ENCODE data around the gene KMT2C. TPM values are rescaled to one million over a fixed set of nuclear protein-coding genes. Genes with fewer than 3 reads are reported as not detected.
"Not testable (repeated sequence)": the region's sequence is repeated elsewhere in the genome, so short reads cannot be mapped to it uniquely, and the experiment has no call there.

Gene KMT2C
- total RNA-seq, 1 donor from 2014 or later, result 68.6 TPM

GRCh38 chr7:152365982-152366603 is 69.7 kb downstream of the KMT2C start:
- intact Hi-C loops (cut with micrococcal nuclease), result no loop called here

DNA sequence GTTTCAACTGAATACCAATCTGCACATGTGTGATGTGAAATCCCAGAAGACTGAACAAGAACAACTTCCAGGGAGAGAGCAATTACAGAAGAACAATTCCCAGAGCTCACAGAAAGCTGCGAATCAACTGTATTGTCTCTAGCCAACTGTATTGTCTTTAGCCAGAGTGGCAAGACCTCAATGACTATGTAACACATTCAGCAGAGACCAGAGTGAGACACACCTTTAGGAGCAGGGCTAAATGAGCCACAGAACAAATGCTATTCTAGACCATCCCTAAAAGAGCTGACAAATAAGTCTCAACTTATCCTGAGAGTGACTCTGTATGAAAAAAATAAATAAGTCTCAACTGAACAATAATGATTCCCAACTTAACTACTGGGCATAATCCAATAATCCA is 72.0 kb downstream of the KMT2C start:
- intact Hi-C loops (cut with micrococcal nuclease), result no loop called here

GRCh38 chr7:152362128-152362926 is 73.5 kb downstream of the KMT2C start:
- intact Hi-C loops (cut with micrococcal nuclease), result no loop called here

GRCh38 chr7:152355474-152356057 is 80.2 kb downstream of the KMT2C start:
- intact Hi-C loops (cut with micrococcal nuclease), result no loop called here

GRCh38 chr7:152354061-152354460 is 81.7 kb downstream of the KMT2C start:
- intact Hi-C loops (cut with micrococcal nuclease), result no loop called here

- intact Hi-C loops (cut with micrococcal nuclease), result not testable (repeated sequence)
These were observed 82.5 kb downstream of the KMT2C start for GRCh38 chr7:152353281-152353680.

DNA sequence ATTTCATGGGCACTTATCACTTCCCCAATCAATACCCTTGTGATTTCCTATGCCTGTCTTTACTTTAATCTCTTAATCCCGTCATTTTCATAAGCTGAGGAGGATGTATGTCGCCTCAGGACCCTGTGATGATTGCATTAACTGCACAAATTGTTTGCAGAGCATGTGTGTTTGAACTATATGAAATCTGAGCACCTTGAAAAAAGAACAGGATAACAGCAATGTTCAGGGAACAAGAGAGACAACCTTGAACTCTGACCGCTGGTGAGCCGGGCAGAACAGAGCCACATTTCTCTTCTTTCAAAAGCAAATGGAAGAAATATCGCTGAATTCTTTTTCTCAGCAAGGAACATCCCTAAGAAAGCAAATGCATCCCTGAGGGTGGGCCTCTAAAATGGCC is 84.1 kb downstream of the KMT2C start:
- intact Hi-C loops (cut with micrococcal nuclease), result not testable (repeated sequence)

DNA sequence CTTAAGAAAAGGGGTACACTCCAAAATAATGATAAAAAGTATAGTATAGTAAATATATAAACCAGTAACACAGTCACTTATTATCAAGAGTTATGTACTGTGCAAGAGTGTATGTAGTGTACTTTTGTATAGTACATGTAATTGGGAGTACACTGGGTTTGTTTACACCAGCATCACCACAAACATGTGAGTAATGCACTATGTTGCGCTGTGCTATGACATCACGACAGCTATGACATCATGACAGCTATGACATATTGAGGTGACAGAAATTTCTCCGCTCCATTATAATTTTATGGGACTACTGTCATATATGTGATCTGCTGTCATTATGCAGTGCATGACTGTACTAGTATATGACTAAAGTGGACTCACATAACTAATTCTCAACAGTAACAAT is 84.6 kb downstream of the KMT2C start:
- intact Hi-C loops (cut with micrococcal nuclease), result no loop called here

DNA sequence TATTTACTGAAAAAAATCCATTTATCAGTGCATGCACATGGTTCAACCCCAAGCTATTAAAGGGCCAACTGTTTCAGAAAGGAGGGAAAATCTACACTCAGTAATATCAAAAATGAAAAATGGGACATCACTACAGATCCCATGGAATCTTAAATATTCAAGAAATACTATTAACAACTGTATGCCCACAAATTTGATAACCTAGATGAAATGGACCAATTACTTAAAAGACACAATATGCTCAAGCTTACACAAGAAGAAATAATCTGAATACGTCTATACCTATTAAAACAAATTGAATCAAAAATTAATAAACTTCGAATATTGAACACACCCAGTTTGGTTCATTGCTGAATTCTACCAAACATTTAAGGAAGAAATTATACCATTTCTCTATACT is 87.9 kb downstream of the KMT2C start:
- intact Hi-C loops (cut with micrococcal nuclease), result no loop called here

- intact Hi-C loops (cut with micrococcal nuclease), result no loop called here
These were observed 91.5 kb downstream of the KMT2C start for GRCh38 chr7:152344253-152344652.

GRCh38 chr7:152342796-152343195 is 93.0 kb downstream of the KMT2C start:
- intact Hi-C loops (cut with micrococcal nuclease), result no loop called here

DNA sequence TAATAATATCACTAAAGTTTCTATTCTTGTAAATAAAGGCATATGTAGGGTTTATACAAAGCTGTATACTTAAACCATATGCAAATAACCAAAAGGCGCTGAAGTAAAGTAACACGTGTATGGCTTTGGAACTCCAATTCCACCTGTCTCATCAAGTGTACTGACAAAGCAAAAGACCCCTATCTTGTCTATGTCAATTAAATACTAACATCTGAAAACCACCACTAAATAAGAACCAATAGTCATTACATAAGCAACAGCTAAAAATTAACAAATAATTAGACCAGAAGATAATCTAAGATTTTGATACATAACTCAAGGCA is 93.9 kb downstream of the KMT2C start:
- intact Hi-C loops (cut with micrococcal nuclease), result no loop called here

- intact Hi-C loops (cut with micrococcal nuclease), result no loop called here
These were observed 94.5 kb downstream of the KMT2C start for GRCh38 chr7:152341039-152341913.

DNA sequence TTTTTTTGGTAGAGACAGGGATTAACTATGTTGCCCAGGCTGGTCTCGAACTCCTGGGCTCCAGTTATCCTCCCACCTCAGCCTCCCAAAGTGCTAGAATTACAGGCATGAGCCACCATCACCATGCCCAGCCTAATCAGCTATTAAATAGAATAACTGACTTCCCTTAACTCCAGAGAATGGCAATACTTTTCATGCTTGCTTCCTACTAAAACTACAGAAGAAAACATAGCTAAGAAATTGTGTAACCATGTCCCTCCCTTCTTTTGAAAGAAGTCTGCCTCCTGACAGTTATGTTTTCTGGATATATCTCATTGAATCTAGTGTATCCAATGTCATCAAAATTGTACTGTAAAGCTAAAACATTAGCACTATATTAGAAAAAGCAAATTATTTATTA is 95.6 kb downstream of the KMT2C start:
- intact Hi-C loops (cut with micrococcal nuclease), result no loop called here

DNA sequence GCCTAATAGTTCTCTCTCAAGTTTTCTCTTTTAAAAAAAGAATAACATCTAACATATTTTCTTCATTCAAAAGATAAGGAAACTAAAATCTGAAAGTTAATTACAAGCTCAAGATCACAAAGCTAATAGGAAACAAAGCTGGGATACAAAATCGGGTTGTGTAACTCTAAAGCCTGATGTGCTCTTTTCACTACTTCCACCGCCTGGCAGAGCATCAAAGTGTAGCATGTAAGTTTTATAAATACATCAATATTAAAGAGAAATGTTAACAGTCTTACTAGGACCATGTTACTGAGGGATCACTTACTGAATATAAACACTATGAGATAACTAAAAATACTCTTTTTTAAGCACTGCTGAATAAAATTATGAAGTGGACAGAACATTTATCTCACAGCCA is 97.2 kb downstream of the KMT2C start:
- intact Hi-C loops (cut with micrococcal nuclease), result loop anchor here (5.0 kb wide), 3 partner anchors 269 to 424 kb away; partner anchors contain the start of gene GALNT11

DNA sequence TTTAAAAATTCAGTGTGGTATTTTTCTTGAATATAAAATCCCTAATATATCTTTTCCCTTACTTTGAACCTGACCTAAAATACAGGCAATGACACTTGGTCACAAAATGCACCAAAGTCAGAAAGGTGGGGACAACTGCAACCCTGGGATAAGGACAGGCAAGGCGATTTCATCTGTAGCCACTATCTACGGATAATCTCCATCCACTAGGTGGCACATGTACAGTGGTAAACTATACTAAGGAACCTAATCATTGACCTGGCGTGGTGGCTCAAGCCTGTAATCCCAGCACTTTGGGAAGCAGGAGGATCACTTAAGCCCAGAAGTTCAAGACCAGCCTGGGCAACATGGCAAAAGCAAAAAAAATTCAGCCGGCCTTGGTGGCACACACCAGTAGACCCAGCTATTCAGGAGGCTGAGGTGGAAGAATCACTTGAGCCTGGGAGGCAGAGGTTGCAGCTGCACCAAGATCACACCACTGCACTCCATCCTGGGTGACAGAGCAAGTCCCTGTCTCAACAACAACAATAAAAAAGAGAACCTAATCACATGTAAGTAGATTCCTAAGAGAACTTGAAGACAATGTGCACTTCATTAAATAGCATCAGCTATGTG is 98.9 kb downstream of the KMT2C start:
- intact Hi-C loops (cut with micrococcal nuclease), result loop anchor here (1.0 to 5.0 kb wide), 7 partner anchors 100 to 425 kb away; partner anchors contain the start of genes GALNT11 and XRCC2

DNA sequence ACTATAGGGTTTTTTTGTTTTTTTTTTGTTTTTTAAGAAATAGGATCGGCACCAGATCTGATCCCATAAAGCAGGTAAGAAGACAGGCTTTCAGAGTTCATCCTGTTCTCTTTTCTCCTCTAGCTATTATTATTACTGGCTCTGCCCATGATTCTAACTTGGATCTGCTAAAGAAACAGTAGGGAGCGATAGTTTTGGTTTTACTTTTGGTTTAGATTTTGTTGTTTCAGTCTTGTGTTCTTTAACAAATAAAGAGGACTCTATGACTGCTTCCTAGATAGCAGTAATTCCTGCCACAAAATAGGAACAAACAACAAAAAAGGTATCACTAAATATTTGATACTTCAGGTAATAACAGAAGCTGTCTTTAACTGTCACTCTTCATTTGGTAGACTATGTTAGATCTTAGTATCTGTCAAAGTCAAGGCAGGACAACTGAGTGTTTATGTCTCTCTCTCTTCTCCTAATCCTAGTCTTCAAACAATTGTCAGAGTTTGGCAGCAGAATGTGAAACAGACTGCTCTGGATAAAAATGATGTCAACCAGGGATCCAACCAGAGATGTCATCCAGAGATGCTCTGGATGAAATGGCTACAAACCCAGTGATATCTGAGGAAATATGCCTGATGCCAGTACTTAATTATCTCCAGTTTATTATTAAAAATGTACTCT is 99.8 kb downstream of the KMT2C start:
- intact Hi-C loops (cut with micrococcal nuclease), result loop anchor here (1.0 to 5.0 kb wide), 7 partner anchors 101 to 426 kb away; partner anchors contain the start of genes GALNT11 and XRCC2

- intact Hi-C loops (cut with micrococcal nuclease), result no loop called here
These were observed 102.7 kb downstream of the KMT2C start for GRCh38 chr7:152333134-152333533.

- intact Hi-C loops (cut with micrococcal nuclease), result no loop called here
These were observed 105.0 kb downstream of the KMT2C start for GRCh38 chr7:152330827-152331226.

DNA sequence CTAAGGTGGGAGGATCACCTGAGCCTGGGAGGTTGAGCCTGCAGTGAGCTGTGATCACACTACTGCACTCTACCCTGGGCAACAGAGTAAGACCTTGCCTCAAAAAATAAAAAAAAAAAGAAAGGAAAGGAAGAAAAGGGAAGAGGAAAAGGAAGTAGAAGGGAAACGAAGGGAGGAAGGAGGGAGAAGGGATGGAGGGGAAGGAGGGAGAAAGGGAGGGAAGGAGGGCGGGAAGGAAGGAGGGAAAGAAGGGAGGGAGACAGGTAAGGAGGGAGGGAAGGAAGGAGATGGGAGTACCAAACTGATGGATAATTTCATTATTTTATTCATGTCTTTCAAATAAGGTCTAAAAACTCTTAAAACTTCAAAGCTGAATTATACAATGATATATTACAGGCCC is 106.3 kb downstream of the KMT2C start:
- intact Hi-C loops (cut with micrococcal nuclease), result no loop called here

DNA sequence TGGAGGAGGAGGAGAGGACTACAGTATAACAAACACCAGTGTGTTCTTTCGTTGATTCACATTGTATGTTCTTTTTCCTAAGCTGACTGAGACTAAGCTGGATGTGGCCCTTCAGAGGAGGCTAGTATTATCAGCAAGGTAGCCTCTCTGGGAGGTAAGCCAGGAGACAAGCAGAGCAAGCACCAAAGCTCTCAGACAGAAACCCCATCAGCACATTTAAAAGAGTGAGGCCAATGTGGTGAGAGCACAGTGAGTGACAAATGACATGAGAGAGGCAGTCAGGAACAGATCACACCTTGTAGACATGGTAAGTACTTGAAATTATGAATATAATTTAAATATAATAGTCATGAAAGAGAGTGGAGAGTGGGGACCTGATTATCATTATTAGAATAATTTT is 107.6 kb downstream of the KMT2C start:
- intact Hi-C loops (cut with micrococcal nuclease), result no loop called here

All from T-helper 1 cell treated with Interleukin-12 subunit alpha and Interleukin-12 subunit beta and Interleukin-4 antibody, amounts not matched to agents 30 ng/mL and 1 ng/mL, for 36 hours (primary cell).